Endothelial cell of umbilical vein (primary cell): Measurements from ENCODE around the gene GGN.

ENCODE experiments used
- EZH2 ChIP-seq: IDR thresholded peaks from 2 replicates; pipeline ENCODE4 v1.6.1; 2012; ENCODE audit warnings: borderline replicate concordance, low read depth, mild to moderate bottlenecking, moderate library complexity, low read length, inconsistent platforms; ENCODE audit not compliant: severe bottlenecking
- FOS ChIP-seq: IDR thresholded peaks from 2 replicates; pipeline ENCODE4 v1.6.1; 2011; ENCODE audit warnings: mild to moderate bottlenecking, low read length, moderate library complexity, borderline replicate concordance; ENCODE audit not compliant: insufficient read depth
- GATA2 ChIP-seq: IDR thresholded peaks from 2 replicates; pipeline ENCODE4 v1.7.0; 2011; ENCODE audit warnings: low read depth, mild to moderate bottlenecking, moderate library complexity, mixed read lengths, low read length; ENCODE audit not compliant: insufficient read length, insufficient read depth
- JUN ChIP-seq: IDR thresholded peaks from 2 replicates; pipeline ENCODE4 v1.6.1; 2011; ENCODE audit warnings: borderline replicate concordance, low read depth; ENCODE audit not compliant: insufficient read length, insufficient read depth
- MAX ChIP-seq: IDR thresholded peaks from 2 replicates; pipeline ENCODE4 v1.6.1; 2011; ENCODE audit not compliant: insufficient read depth, insufficient read length
- POLR2A ChIP-seq: IDR thresholded peaks from 2 replicates; pipeline ENCODE4 v1.6.1; 2012; ENCODE audit warnings: low read depth, mild to moderate bottlenecking, control low read depth, low read length
- POLR2AphosphoS5 ChIP-seq: IDR thresholded peaks from 2 replicates; pipeline ENCODE4 v1.6.1; 2012; ENCODE audit warnings: low read depth, mild to moderate bottlenecking, control low read depth, low read length, moderate library complexity; ENCODE audit not compliant: insufficient read depth
- TF ChIP-seq, protein P1 (sequence below), 2 donors: IDR thresholded peaks; 1 replicate in 1 of 2; 2 replicates in 1 of 2; pipeline ENCODE4 v1.5.1; 2011; ENCODE audit warnings: low read length in 2 of 2, mild to moderate bottlenecking in 2 of 2, moderate library complexity in 2 of 2, control low read depth in 1 of 2, inconsistent platforms in 1 of 2, low read depth in 1 of 2; ENCODE audit not compliant: insufficient read depth in 1 of 2; ENCODE audit errors: extremely low read depth in 1 of 2

DNA sequence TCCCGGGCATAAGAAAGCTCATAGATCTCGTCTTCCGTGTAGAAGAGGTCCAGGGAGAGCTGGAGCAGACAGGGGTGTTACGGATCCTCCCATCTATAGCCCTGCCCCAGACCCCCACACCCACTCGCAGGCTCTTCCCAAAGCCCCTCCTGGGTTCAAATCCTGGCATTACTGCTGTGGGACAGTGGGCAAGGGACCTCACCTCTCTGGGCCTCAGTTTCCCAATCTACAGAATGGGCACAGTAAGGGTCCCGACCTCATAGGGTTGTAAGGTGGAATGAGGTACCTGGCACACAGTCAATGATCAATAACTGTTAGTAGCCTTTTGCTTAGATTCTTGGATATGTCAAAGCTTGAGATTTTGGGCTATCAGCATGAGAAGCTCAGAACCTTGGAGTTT is 25.6 kb upstream of the GGN start:
- TF ChIP-seq POLR2A (no peak), JUN (no peak), EZH2 (no peak), FOS (no peak), GATA2 (no peak), MAX (no peak), POLR2AphosphoS5 (no peak)
- TF ChIP-seq, protein P1, sequence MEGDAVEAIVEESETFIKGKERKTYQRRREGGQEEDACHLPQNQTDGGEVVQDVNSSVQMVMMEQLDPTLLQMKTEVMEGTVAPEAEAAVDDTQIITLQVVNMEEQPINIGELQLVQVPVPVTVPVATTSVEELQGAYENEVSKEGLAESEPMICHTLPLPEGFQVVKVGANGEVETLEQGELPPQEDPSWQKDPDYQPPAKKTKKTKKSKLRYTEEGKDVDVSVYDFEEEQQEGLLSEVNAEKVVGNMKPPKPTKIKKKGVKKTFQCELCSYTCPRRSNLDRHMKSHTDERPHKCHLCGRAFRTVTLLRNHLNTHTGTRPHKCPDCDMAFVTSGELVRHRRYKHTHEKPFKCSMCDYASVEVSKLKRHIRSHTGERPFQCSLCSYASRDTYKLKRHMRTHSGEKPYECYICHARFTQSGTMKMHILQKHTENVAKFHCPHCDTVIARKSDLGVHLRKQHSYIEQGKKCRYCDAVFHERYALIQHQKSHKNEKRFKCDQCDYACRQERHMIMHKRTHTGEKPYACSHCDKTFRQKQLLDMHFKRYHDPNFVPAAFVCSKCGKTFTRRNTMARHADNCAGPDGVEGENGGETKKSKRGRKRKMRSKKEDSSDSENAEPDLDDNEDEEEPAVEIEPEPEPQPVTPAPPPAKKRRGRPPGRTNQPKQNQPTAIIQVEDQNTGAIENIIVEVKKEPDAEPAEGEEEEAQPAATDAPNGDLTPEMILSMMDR (IDR thresholded peaks at IDR 0.05; ENCODE audit: extremely low read depth in 1 of 2, insufficient read depth in 1 of 2, low read depth in 1 of 2, low read length in 2 of 2): no peak
